Measurements from ENCODE around the gene TEKTIP1. TPM values are rescaled to one million over a fixed set of nuclear protein-coding genes. Genes with fewer than 3 reads are reported as not detected.
A peak's percentile ranks its signal among the peaks of the same experiment; 100 is the strongest.

Gene TEKTIP1
- total and polyA plus RNA-seq, 12 donors, result 0.09 to 1.3 (median 0.79) TPM; not detected in 1

GRCh38 chr19:3554254-3555083 is 15.5 kb downstream of the TEKTIP1 start:
- peak overlapping the region in 8 of 10 donors; percentile 10 to 92 (median 76) for H3K27ac ChIP-seq
- no peak for TF ChIP-seq CTCF (IDR thresholded peaks at IDR 0.05)
- H3K27me3 ChIP-seq, result no peaks in the 10 kb centered on the region
- H3K36me3 ChIP-seq, result peaks cover 0 to 10% (median 0%) of the 10 kb centered on the region in 9 donors
- WGBS, 2 donors, result 71 to 81% methylated on average over 21 of the region's 21 CpGs
- ATAC-seq (no peak), DNase-seq (no peak)
- H3K4me1 ChIP-seq, result peaks cover 10 to 55% (median 52%) of the 10 kb centered on the region in 9 donors
- intact Hi-C loops (cut with DNase I), result loop anchor here in 4 of 10 donors (5.0 to 10.0 kb wide), 2 partner anchors 63 to 150 kb away; partner anchors contain the start of genes PIP5K1C (in 3 of the 4) and TJP3 (in 3 of the 4)
- H3K9me3 ChIP-seq, result no peaks in the 10 kb centered on the region
- H3K4me3 ChIP-seq, result peak overlapping the region in 3 of 10 donors; percentile 3 to 84 (median 18)

GRCh38 chr19:3555653-3556422 is 16.9 kb downstream of the TEKTIP1 start:
- intact Hi-C loops (cut with DNase I), result loop anchor here in 3 of 10 donors (10.0 kb wide), 1 partner anchor 149 kb away; the partner anchor contains the start of genes PIP5K1C (in 3 of the 3) and TJP3 (in 3 of the 3)
- no peaks in the 10 kb centered on the region for H3K9me3 ChIP-seq
- DNase-seq (no peak), ATAC-seq (no peak)
- H3K36me3 ChIP-seq, result peaks cover 0 to 4% (median 0%) of the 10 kb centered on the region in 9 donors
- TF ChIP-seq CTCF (IDR thresholded peaks at IDR 0.05), result no peak
- peak overlapping the region in 3 of 10 donors; percentile 76 to 90 (median 83) for H3K27ac ChIP-seq
- H3K27me3 ChIP-seq, result no peaks in the 10 kb centered on the region
- whole genome bisulfite sequencing, 2 donors, result 78 to 79% methylated on average over 15 of the region's 15 CpGs
- peak overlapping the region in 9 of 10 donors; percentile 78 to 96 (median 91) for H3K4me3 ChIP-seq
- peaks cover 10 to 55% (median 52%) of the 10 kb centered on the region in 9 donors for H3K4me1 ChIP-seq

GRCh38 chr19:3556423-3556977 is 17.5 kb downstream of the TEKTIP1 start:
- H3K27ac ChIP-seq, result peak overlapping the region in 8 of 10 donors; percentile 54 to 90 (median 79)
- H3K9me3 ChIP-seq, result no peaks in the 10 kb centered on the region
- DNase-seq, result no peak
- H3K27me3 ChIP-seq, result no peaks in the 10 kb centered on the region
- no peak for ATAC-seq
- no peaks in the 10 kb centered on the region for H3K36me3 ChIP-seq
- WGBS, 2 donors, result 34% methylated on average over 9 of the region's 9 CpGs
- TF ChIP-seq CTCF (IDR thresholded peaks at IDR 0.05), result no peak
- H3K4me3 ChIP-seq, result peak overlapping the region; percentile 57 to 96 (median 89)
- intact Hi-C loops (cut with DNase I), result loop anchor here in 3 of 10 donors (10.0 kb wide), 1 partner anchor 148 kb away; the partner anchor contains the start of genes PIP5K1C (in 3 of the 3) and TJP3 (in 3 of the 3)
- H3K4me1 ChIP-seq, result peaks cover 10 to 55% (median 52%) of the 10 kb centered on the region in 9 donors
